ENCODE measurements around the gene C4orf50.

DNA sequence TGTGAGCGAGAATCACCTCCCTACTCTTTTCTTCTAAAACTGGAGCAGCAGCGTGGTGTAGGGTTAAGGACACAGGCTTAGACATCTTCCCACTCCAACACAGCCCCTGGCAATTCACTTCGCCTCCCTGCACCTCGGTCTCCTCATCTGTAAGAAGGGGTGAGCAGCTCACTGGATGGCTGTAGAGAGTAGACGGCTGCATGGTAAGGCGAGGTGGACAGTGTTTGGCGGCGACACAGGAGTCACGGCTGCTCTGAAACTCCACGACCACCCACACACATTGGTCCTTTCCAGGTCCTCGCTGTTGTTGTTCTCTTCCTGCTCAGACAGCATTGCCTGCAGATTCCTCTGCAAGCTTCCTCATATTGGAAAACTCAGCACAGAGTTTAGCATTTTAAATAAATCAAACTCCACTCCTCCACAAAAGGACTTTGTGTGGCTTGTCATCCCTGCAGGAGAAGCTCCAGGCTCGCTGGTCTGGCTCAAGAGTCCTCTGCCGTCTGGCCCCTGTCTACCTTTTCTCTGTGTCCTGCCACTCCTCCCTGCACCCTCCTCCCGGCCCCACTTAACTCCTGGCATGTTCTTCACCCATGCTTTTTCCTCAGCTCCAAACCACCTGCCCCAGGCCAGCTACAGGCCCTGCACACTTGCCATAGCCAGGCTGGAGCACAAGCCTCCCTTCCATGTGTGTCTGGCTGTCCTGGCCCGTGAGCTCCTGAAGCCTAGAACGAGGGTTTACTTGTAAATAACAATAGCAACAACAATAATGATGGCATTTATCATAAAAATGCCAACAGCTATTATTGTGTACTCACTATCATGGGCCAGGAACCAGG lies 84.0 kb downstream of the C4orf50 start:
- TF ChIP-seq, protein P1, sequence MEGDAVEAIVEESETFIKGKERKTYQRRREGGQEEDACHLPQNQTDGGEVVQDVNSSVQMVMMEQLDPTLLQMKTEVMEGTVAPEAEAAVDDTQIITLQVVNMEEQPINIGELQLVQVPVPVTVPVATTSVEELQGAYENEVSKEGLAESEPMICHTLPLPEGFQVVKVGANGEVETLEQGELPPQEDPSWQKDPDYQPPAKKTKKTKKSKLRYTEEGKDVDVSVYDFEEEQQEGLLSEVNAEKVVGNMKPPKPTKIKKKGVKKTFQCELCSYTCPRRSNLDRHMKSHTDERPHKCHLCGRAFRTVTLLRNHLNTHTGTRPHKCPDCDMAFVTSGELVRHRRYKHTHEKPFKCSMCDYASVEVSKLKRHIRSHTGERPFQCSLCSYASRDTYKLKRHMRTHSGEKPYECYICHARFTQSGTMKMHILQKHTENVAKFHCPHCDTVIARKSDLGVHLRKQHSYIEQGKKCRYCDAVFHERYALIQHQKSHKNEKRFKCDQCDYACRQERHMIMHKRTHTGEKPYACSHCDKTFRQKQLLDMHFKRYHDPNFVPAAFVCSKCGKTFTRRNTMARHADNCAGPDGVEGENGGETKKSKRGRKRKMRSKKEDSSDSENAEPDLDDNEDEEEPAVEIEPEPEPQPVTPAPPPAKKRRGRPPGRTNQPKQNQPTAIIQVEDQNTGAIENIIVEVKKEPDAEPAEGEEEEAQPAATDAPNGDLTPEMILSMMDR (conservative IDR thresholded peaks at IDR 0.05; ENCODE audit: low read depth, low read length), result no peak
- TF ChIP-seq NFE2L2 (IDR thresholded peaks at IDR 0.05; ENCODE audit: low read depth, low read length), result no peak
- no peak for TF ChIP-seq RFX5 (IDR thresholded peaks at IDR 0.05; ENCODE audit: low read depth, low read length)
- TF ChIP-seq POLR2A (IDR thresholded peaks at IDR 0.05; ENCODE audit: low read depth, low read length), result no peak
- TF ChIP-seq MAFK (IDR thresholded peaks at IDR 0.05; ENCODE audit: low read depth, low read length), result no peak
- no peak for TF ChIP-seq CHD1 (IDR thresholded peaks at IDR 0.05; ENCODE audit: low read depth, low read length)
- no peak for TF ChIP-seq BHLHE40 (IDR thresholded peaks at IDR 0.05; ENCODE audit: low read depth, low read length)
- TF ChIP-seq CEBPB (IDR thresholded peaks at IDR 0.05; ENCODE audit: low read depth, low read length), result no peak
- no peak for TF ChIP-seq RCOR1 (IDR thresholded peaks at IDR 0.05; ENCODE audit: insufficient replicate concordance, low read length)
- TF ChIP-seq, protein P2, sequence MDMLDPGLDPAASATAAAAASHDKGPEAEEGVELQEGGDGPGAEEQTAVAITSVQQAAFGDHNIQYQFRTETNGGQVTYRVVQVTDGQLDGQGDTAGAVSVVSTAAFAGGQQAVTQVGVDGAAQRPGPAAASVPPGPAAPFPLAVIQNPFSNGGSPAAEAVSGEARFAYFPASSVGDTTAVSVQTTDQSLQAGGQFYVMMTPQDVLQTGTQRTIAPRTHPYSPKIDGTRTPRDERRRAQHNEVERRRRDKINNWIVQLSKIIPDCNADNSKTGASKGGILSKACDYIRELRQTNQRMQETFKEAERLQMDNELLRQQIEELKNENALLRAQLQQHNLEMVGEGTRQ (IDR thresholded peaks at IDR 0.05; ENCODE audit: low read depth, low read length), result no peak
- no peak for TF ChIP-seq RAD21 (IDR thresholded peaks at IDR 0.05; ENCODE audit: low read length)

Data from IMR-90 (cell line).